GM12864 (cell line): ENCODE measurements around the gene INS.

Experiments used
- DNase-seq: peaks from one replicate; pipeline ENCODE4 v3.0.0-alpha.2; 2011; ENCODE audit warnings: low read depth
- H3K4me3 ChIP-seq: 2 replicates; pipeline ENCODE4 v1.5.1; 2011; ENCODE audit warnings: mild to moderate bottlenecking, low read depth, low read length, control low read depth
- TF ChIP-seq, protein P1 (sequence below): IDR thresholded peaks from 2 replicates; pipeline ENCODE4 v1.5.1; 2011; ENCODE audit warnings: low read depth, mild to moderate bottlenecking, moderate library complexity, low read length, control low read depth, inconsistent platforms; ENCODE audit errors: missing control alignments

INS gene

DNA sequence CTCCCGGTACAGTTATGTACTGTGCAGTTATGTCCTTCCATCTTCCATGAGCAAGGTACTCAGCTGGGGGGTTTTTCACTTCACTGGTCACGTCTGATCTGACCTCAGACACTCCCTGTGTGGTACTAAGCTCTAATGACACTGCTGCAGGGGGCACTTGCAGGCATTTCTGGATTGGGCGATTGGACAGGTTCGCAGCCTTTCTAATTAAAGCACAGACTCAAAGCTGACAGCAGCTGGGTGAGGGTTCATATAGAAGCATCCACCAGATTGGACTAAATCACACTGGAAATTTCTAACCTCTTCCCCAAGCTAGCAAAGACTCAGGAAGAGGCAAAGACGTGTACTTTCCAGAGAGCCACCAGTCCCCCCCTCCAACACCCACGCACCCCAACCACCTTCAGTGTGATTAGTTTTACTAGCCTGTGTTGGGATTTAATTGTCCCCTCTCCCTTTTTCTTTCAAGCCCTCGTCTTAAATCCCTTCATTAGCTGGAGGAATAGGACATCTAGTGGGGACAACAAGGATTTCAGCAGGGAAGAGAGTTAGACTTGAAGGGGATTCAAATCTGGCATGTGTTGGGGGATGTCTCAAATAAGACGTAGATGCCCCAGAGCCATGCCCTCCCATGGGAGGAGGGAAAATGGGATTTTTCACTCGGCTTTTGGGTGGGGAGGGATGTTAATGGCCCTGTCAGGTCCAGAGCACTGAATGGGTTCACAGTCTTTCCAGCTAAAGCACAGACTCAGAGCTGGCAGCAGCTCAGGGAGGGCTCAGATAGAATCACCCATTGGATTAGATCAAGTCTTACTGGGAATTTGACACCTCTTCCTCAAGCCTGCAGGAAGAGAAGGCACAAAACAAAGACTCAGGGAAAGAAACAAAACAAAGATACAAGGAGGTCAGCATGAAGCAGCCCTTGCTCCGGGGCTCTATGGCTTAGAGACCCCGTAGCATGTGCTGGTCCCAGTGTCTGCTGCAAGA is 10.9 kb downstream of the INS start:
- H3K4me3 ChIP-seq, result no peak overlapping the region
- TF ChIP-seq, protein P1, sequence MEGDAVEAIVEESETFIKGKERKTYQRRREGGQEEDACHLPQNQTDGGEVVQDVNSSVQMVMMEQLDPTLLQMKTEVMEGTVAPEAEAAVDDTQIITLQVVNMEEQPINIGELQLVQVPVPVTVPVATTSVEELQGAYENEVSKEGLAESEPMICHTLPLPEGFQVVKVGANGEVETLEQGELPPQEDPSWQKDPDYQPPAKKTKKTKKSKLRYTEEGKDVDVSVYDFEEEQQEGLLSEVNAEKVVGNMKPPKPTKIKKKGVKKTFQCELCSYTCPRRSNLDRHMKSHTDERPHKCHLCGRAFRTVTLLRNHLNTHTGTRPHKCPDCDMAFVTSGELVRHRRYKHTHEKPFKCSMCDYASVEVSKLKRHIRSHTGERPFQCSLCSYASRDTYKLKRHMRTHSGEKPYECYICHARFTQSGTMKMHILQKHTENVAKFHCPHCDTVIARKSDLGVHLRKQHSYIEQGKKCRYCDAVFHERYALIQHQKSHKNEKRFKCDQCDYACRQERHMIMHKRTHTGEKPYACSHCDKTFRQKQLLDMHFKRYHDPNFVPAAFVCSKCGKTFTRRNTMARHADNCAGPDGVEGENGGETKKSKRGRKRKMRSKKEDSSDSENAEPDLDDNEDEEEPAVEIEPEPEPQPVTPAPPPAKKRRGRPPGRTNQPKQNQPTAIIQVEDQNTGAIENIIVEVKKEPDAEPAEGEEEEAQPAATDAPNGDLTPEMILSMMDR, result peak; percentile 2
- no peak for DNase-seq

DNA sequence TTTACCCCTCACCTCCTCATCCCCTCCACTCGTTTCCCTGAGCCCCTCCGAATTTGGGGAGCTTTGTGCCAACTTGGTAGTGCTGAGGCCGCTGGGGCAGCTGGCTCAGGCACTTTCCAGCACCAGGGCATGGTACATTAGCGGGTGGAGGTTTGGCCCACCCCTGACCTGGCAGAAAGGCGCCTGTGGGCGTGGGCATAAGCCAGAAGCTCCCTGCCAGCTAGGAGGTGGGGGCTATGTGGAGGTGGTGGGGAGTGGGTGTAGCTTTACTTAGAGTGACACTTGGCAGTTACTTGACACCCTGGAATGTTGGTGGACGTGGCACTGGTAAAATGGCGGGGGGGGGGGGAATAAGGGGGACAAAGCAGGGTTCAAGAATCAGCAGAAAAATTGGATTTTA is 11.5 kb downstream of the INS start:
- H3K4me3 ChIP-seq, result no peak overlapping the region
- TF ChIP-seq, protein P1, result no peak
- no peak for DNase-seq

DNA sequence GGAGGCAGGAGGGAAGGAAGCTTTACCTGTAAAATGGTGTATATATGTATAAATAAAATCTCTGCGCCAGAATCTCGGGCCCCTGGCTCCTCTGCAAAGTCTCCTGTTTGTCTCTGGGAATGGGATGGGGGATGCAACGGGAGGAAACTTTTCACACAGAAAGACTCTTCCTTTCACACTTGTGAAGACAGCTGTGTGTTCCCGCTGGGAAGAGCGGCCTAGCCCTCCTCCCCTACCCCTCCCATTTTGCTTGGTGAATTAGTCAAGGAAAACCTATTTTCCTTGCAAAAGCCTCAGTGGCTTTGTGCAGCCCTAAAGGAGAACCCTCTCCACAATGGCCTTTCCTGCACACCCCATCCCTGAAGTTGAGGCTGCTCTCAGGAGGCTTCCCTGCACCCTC is 12.4 kb downstream of the INS start:
- no peak for DNase-seq
- H3K4me3 ChIP-seq, result no peak overlapping the region
- TF ChIP-seq, protein P1, result no peak

DNA sequence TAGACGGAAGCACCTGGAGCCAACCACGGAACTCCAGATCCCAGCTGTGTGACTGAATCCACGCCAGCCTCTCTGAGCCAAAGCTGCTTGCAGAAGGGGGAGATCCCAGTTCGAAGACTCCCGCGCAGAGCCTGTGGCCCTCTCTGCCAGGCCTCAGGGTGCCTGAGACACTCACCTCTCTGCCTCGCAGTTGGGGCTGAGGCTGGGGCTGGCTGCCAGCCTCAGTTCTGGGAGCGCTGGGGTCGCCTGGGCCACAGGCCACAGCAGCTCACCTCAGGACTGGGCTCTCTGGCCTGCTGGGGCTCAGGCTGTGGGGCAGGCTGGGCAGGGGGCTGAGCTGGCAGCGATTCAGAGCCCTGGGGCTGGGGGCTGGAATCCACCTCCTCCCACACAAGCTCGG is 13.6 kb downstream of the INS start:
- TF ChIP-seq, protein P1, result no peak
- no peak overlapping the region for H3K4me3 ChIP-seq
- no peak for DNase-seq

DNA sequence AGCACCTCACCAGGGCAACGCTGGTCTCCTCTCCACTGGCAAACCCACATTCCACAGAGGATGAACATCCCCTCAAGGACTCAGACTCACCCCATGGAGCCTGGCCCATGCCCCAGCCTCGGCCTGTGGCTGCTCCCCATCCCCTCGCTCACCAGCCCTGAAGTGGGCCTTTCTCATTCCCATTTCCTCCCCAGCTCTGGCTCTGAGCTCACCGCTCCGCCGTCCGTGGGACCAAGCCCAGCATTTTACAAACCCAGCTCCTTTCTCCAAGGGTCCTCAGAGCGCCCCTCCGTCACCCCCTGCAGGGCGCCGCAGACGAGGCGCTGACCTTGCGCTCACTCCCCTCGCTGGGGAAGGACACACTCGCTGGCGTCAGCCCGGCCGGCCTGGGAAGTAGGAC is 15.0 kb downstream of the INS start:
- TF ChIP-seq, protein P1, result no peak
- no peak overlapping the region for H3K4me3 ChIP-seq
- no peak for DNase-seq

DNA sequence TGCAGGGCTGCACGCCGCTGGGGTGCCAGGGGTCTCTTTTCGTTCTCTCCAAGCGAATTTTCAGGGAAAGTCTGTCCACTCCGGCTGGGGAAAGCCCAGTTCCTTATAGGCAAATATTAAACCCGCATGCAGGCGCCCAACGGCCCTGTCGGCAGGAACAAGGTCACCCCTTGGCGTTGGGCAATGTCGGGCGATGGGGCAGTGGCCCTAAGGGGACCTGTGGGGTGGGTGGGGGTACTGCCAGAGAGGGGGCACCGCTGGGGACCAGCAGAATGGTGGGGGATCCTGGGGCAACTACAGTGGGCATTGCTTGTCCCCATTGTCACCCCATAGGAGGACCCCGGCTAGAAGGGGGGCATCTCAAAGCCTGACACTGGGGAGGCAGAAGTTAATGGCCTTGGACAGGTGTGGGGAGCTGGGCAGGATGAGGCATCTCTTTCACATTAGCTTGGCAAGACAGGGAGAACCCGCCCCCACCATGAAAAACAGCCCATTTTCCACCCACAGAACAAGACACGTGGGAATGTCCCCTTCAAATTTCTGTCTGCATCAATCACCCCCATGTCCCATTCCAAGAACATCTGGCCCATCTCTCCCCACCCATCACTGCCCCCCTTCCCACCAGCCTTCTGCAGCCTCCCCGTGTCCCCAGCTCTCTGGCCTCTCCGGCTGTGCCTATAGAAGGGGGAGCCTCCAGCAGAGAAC is 16.3 kb downstream of the INS start:
- DNase-seq, result no peak
- no peak overlapping the region for H3K4me3 ChIP-seq
- TF ChIP-seq, protein P1, result no peak
